Pancreas (tissue), 10 donors: ENCODE results near the gene APOBEC3A. TPM values are rescaled to one million over a fixed set of nuclear protein-coding genes. Genes with fewer than 3 reads are reported as not detected.

ENCODE experiments used
- ATAC-seq, 4 donors: fragments of 200-7000 bp; cut with Tn5 transposase; one replicate each; pipeline versions ENCODE4 v1.8.0 to v1.9.1; 2020; ENCODE audit warnings: mild to moderate bottlenecking in 4 of 4, moderate library complexity in 4 of 4
- DNase-seq, 6 donors: peaks; one replicate each; pipeline ENCODE4 v3.0.0-alpha.2; 2020
- FAIRE-seq: peaks from 2 replicates; lab custom pipeline; 2012; peaks lifted over from hg19 to GRCh38; lab: Jason Lieb, UNC
- H3K27ac ChIP-seq, 4 donors: fragments of 200-600 bp; sonication (generic); 1 replicate in 3 of 4; 2 replicates in 1 of 4; pipeline versions ENCODE4 v1.5.0 to v1.8.0; 2020
- H3K27me3 ChIP-seq, 4 donors: fragments of 200-600 bp; one replicate each; pipeline ENCODE4 v1.8.0; 2021
- H3K36me3 ChIP-seq, 3 donors: fragments of 200-600 bp; sonication (generic) in 1 of 3; one replicate each; pipeline versions ENCODE4 v1.5.0 to v1.8.0; 2020 to 2021
- H3K4me1 ChIP-seq, 3 donors: fragments of 200-600 bp; one replicate each; pipeline ENCODE4 v1.8.0; 2021
- H3K4me3 ChIP-seq, 4 donors: fragments of 200-600 bp; sonication (generic) in 2 of 4; one replicate each; pipeline versions ENCODE4 v1.5.0 to v1.8.0; 2020 to 2021
- H3K9me3 ChIP-seq, 4 donors: fragments of 200-600 bp; one replicate each; pipeline ENCODE4 v1.8.0; 2021
- WGBS, 2 donors: extraction: QIAGEN DNeasy Blood & Tissue Kit; methylation state at CpG; one replicate each; pipeline ENCODE4 v1.1.7; 2013; 5-methylcytosine and 5-hydroxymethylcytosine counted together
- intact Hi-C, 3 donors: fragments of 100-400 bp; cut with DNase I; formaldehyde crosslinking; loops; one replicate each; pipeline versions ENCODE4 v1.11.1 to v1.14.2; 2022
- polyA plus RNA-seq, 2 donors: library from polyadenylated mRNA; stranded (reverse); fragments of 200-250 nt; gene quantifications; one replicate each; pipeline ENCODE4 v1.2.3, GENCODE V29; 2013
- total RNA-seq, 6 donors: library from RNA; stranded (reverse); fragmentation: NEBNext Ultra II Directional in 4 of 6; extraction: Animal tissue kit (Norgen Biotek cat#: 25700) in 4 of 6; gene quantifications; one replicate each; pipeline versions ENCODE4 v1.2.1 to v1.2.4, GENCODE V29; 2021 to 2023
- TF ChIP-seq, protein P1 (sequence below), 4 donors: fragments of 200-600 bp; sonication (generic) in 3 of 4; IDR thresholded peaks; one replicate each; pipeline versions ENCODE4 v1.5.0 to v1.8.0; 2021; ENCODE audit warnings: antibody characterized with exemption in 4 of 4
- donor health status: healthy with polysubstance abuse.
- donor health status: DM: no; HTN: no; CAD: no; lungs with moderate emphysema.
- donor health status: DM: no; HTN: no; CAD: no.
- donor health status: control.
- donor health status: control.
- donor health status: Bipolar disorder and iron deficiency.
- donor health status: DM: yes; HTN: yes; CAD: no.
- donor health status: DM: no; HTN: no; CAD: no.
- donor health status: DM: no; HTN: no; CAD: no.
- donor health status: DM: yes; HTN: yes; CAD: no.

Gene APOBEC3A
- total and polyA plus RNA-seq, 8 donors = 0.07 to 1.1 (median 0.46) TPM; not detected in 2

GRCh38 chr22:38921120-38921519, 36.3 kb upstream of the APOBEC3A start:
- Histone ChIP-seq H3K36me3 (no peaks in the 10 kb centered on the region), H3K4me3 (no peak overlapping the region), H3K9me3 (no peaks in the 10 kb centered on the region), H3K27me3 (no peaks in the 10 kb centered on the region), H3K4me1 (peaks cover 20 to 34% (median 30%) of the 10 kb centered on the region in 3 donors), H3K27ac (peak overlapping the region in 3 of 4 donors; percentile 30 to 62 (median 52))
- peak; percentile 85 to 97 (median 96) for DNase-seq
- intact Hi-C loops = loop anchor here in 1 of 3 donors (10.0 kb wide), 1 partner anchor 46 kb away; the partner anchor contains the start of gene CBX6
- TF ChIP-seq, protein P1, sequence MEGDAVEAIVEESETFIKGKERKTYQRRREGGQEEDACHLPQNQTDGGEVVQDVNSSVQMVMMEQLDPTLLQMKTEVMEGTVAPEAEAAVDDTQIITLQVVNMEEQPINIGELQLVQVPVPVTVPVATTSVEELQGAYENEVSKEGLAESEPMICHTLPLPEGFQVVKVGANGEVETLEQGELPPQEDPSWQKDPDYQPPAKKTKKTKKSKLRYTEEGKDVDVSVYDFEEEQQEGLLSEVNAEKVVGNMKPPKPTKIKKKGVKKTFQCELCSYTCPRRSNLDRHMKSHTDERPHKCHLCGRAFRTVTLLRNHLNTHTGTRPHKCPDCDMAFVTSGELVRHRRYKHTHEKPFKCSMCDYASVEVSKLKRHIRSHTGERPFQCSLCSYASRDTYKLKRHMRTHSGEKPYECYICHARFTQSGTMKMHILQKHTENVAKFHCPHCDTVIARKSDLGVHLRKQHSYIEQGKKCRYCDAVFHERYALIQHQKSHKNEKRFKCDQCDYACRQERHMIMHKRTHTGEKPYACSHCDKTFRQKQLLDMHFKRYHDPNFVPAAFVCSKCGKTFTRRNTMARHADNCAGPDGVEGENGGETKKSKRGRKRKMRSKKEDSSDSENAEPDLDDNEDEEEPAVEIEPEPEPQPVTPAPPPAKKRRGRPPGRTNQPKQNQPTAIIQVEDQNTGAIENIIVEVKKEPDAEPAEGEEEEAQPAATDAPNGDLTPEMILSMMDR (IDR thresholded peaks at IDR 0.05) = no peak
- WGBS, 2 donors = 12 to 16% methylated on average over 6 of the region's 6 CpGs
- ATAC-seq = peak; percentile 66 to 81 (median 73)
- no peak for FAIRE-seq

DNA sequence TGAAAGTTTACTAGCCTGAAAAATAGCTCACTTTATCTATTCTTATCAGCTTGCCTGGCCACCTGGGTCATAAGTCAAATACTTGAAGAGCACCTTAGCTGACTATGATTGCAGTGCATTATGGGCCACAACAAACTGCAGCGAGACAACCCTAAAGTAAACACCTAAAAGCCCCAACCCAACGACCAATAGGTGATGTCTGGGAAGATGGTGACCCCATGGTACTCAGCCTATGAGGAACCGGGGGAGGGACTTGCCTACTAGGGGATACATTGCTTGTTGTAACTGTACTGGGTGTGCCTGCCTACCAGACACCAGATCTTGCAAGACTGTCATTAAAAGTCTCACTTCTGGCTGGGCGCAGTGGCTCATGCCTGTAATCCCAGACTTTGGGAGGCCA, 35.6 kb upstream of the APOBEC3A start:
- no peaks in the 10 kb centered on the region for H3K36me3 ChIP-seq
- no peaks in the 10 kb centered on the region for H3K9me3 ChIP-seq
- no peak overlapping the region for H3K4me3 ChIP-seq
- TF ChIP-seq, protein P1 (IDR thresholded peaks at IDR 0.05) = no peak
- no peaks in the 10 kb centered on the region for H3K27me3 ChIP-seq
- DNase-seq (no peak), FAIRE-seq (no peak), ATAC-seq (no peak)
- intact Hi-C loops = loop anchor here in 1 of 3 donors (10.0 kb wide), 1 partner anchor 47 kb away; the partner anchor contains the start of gene CBX6
- 51 to 53% methylated on average over 4 of the region's 4 CpGs for WGBS, 2 donors
- H3K4me1 ChIP-seq = peaks cover 22 to 34% (median 30%) of the 10 kb centered on the region in 3 donors
- peak overlapping the region in 2 of 4 donors; percentile 52 to 62 for H3K27ac ChIP-seq

GRCh38 chr22:38923463-38924346, 33.7 kb upstream of the APOBEC3A start:
- FAIRE-seq (no peak), DNase-seq (peak in 5 of 6 donors; percentile 74 to 82 (median 77)), ATAC-seq (peak; percentile 69 to 79 (median 76))
- peak overlapping the region; percentile 78 to 93 (median 80) for H3K27ac ChIP-seq
- H3K9me3 ChIP-seq = no peaks in the 10 kb centered on the region
- H3K4me3 ChIP-seq = peak overlapping the region in 2 of 4 donors; percentile 0 to 5
- WGBS, 2 donors = 10 to 16% methylated on average over 10 of the region's 10 CpGs
- H3K4me1 ChIP-seq = peaks cover 27 to 34% (median 30%) of the 10 kb centered on the region in 3 donors
- no peaks in the 10 kb centered on the region for H3K27me3 ChIP-seq
- TF ChIP-seq, protein P1 (IDR thresholded peaks at IDR 0.05) = peak in 1 of 4 donors; percentile 30
- intact Hi-C loops = loop anchor here in 1 of 3 donors (10.0 kb wide), 1 partner anchor 49 kb away; the partner anchor contains the start of gene CBX6
- no peaks in the 10 kb centered on the region for H3K36me3 ChIP-seq

- no peaks in the 10 kb centered on the region for H3K9me3 ChIP-seq
- ATAC-seq (peak; percentile 66 to 83 (median 78)), DNase-seq (peak; percentile 82 to 93 (median 92)), FAIRE-seq (peak; percentile 94)
- intact Hi-C loops = loop anchor here in 1 of 3 donors (10.0 kb wide), 1 partner anchor 50 kb away; the partner anchor contains the start of gene CBX6
- H3K27me3 ChIP-seq = no peaks in the 10 kb centered on the region
- WGBS, 2 donors = 4% methylated on average over 9 of the region's 9 CpGs
- H3K36me3 ChIP-seq = no peaks in the 10 kb centered on the region
- H3K4me3 ChIP-seq = peak overlapping the region in 1 of 4 donors; percentile 0
- peaks cover 27 to 34% (median 30%) of the 10 kb centered on the region in 3 donors for H3K4me1 ChIP-seq
- H3K27ac ChIP-seq = peak overlapping the region; percentile 78 to 93 (median 80)
- TF ChIP-seq, protein P1 (IDR thresholded peaks at IDR 0.05) = no peak
Observed at GRCh38 chr22:38924347-38924952, 33.0 kb upstream of the APOBEC3A start.
